Neural cell (in vitro differentiated cells): ENCODE measurements around the gene OR12D3.

Experiments
- CTCF ChIP-seq: fragments of 450-650 bp; IDR thresholded peaks from 2 replicates; pipeline ENCODE4 v1.5.1; 2014; ENCODE audit warnings: antibody characterized with exemption, mild to moderate bottlenecking, moderate library complexity; ENCODE audit not compliant: poor library complexity, severe bottlenecking
- REST ChIP-seq: IDR thresholded peaks from 2 replicates; pipeline ENCODE4 v1.6.1; 2012; ENCODE audit warnings: borderline replicate concordance
- SMC3 ChIP-seq: fragments of 450-650 bp; conservative IDR thresholded peaks from 2 replicates; pipeline ENCODE4 v1.6.1; 2014; ENCODE audit warnings: antibody characterized with exemption, mild to moderate bottlenecking, moderate library complexity; ENCODE audit not compliant: poor library complexity

- peak; percentile 36 for TF ChIP-seq CTCF
- TF ChIP-seq SMC3, result no peak
- no peak for TF ChIP-seq REST
Observed at GRCh38 chr6:29376003-29376402, 912 bp upstream of the OR12D3 start.
